Sigmoid colon (tissue), 4 donors: ENCODE data around the gene IL1R2.

ENCODE experiments used
- CTCF ChIP-seq, 4 experiments: fragments of 450-650 bp in 3 of 4; fragments of 200-600 bp in 1 of 4; IDR thresholded peaks; one replicate each; pipeline ENCODE4 v1.5.1; 2016 to 2019; ENCODE audit warnings: antibody characterized with exemption in 4 of 4, mild to moderate bottlenecking in 3 of 4, moderate library complexity in 2 of 4
- EP300 ChIP-seq, 4 donors: sonication (generic); formaldehyde crosslinking; IDR thresholded peaks; one replicate each; pipeline ENCODE4 v1.6.1; 2017; ENCODE audit warnings: antibody characterized with exemption in 4 of 4
- POLR2A ChIP-seq, 2 donors: fragments of 450-650 bp; IDR thresholded peaks; one replicate each; pipeline ENCODE4 v1.6.1; 2016; ENCODE audit warnings: antibody characterized with exemption in 2 of 2, mild to moderate bottlenecking in 2 of 2, moderate library complexity in 2 of 2
- POLR2AphosphoS5 ChIP-seq, 4 donors: sonication (generic); formaldehyde crosslinking; IDR thresholded peaks; one replicate each; pipeline ENCODE4 v1.6.1; 2017; ENCODE audit warnings: antibody characterized with exemption in 4 of 4

GRCh38 chr2:101947374-101947773 is 44.4 kb upstream of the IL1R2 start:
- TF ChIP-seq CTCF (IDR thresholded peaks at IDR 0.05) (no peak), POLR2A (IDR thresholded peaks at IDR 0.05) (no peak), EP300 (IDR thresholded peaks at IDR 0.05) (no peak), POLR2AphosphoS5 (IDR thresholded peaks at IDR 0.05) (no peak)
